Epithelial cell of esophagus (primary cell): ENCODE data around the gene MAPK8IP2.

Experiments used
- DNase-seq: peaks from one replicate; pipeline ENCODE4 v3.0.0; 2010; ENCODE audit warnings: low read depth
- H3K4me3 ChIP-seq: 2 replicates; pipeline ENCODE4 v1.5.1; 2011; ENCODE audit warnings: mild to moderate bottlenecking, low read length, control low read depth
- TF ChIP-seq, protein P1 (sequence below): IDR thresholded peaks from 2 replicates; pipeline ENCODE4 v1.5.1; 2011; ENCODE audit warnings: low read depth, mild to moderate bottlenecking, low read length, control low read depth, inconsistent platforms; ENCODE audit not compliant: insufficient read depth; ENCODE audit errors: missing control alignments

Gene MAPK8IP2

GRCh38 chr22:50562523-50563412, 37.8 kb upstream of the MAPK8IP2 start, which contains the start of gene SYCE3:
Gene SYCE3 (minus strand): TSS chr22:50562919. CDS start chr22:50556405, 6,514 bp downstream.
- H3K4me3 ChIP-seq = peak within 1 kb of the TSS; percentile 66
- TF ChIP-seq, protein P1, sequence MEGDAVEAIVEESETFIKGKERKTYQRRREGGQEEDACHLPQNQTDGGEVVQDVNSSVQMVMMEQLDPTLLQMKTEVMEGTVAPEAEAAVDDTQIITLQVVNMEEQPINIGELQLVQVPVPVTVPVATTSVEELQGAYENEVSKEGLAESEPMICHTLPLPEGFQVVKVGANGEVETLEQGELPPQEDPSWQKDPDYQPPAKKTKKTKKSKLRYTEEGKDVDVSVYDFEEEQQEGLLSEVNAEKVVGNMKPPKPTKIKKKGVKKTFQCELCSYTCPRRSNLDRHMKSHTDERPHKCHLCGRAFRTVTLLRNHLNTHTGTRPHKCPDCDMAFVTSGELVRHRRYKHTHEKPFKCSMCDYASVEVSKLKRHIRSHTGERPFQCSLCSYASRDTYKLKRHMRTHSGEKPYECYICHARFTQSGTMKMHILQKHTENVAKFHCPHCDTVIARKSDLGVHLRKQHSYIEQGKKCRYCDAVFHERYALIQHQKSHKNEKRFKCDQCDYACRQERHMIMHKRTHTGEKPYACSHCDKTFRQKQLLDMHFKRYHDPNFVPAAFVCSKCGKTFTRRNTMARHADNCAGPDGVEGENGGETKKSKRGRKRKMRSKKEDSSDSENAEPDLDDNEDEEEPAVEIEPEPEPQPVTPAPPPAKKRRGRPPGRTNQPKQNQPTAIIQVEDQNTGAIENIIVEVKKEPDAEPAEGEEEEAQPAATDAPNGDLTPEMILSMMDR = peak; percentile 64
- DNase-seq = peak; percentile 95

DNA sequence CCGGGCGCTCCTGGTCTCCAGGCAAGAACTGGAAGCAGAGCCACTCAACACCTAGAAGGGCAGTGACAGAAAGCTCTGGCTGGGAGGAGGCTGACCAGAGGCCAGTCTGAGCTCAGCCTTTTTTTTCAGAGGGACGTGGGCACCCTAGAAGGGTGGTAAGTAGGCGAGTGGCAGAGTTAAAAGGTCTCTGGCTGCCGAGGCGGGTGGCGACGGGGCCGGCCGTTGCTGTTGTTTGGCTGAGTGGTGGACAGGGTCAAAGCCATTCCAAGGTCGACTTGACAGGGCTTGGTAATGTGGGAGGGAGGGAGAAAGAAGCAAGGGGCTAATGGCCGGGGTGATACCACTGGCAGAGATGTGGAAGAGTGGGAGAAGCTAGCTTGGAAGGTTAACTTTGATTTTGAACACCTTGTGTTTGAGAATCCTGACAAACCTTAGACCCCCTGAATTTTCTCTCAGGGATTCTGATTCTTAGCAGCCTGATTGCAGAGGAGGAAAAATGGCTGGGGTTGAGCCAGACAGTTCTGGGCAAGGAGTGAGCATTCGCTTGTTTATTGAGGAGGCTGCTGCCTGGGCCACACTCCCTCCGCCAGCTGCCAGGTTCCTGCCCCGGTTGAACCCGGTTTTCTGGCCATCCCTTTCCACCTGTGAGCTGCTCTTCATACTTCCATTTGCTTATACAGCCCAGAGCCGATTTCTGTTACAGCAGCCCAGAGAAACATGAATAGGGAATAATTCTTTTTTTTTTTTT, 37.0 kb upstream of the MAPK8IP2 start:
- DNase-seq = no peak
- H3K4me3 ChIP-seq = peak overlapping the region; percentile 66
- TF ChIP-seq, protein P1 = no peak

- TF ChIP-seq, protein P1 = no peak
- DNase-seq = no peak
- no peak overlapping the region for H3K4me3 ChIP-seq
Measured at GRCh38 chr22:50564289-50564688, 36.3 kb upstream of the MAPK8IP2 start.

DNA sequence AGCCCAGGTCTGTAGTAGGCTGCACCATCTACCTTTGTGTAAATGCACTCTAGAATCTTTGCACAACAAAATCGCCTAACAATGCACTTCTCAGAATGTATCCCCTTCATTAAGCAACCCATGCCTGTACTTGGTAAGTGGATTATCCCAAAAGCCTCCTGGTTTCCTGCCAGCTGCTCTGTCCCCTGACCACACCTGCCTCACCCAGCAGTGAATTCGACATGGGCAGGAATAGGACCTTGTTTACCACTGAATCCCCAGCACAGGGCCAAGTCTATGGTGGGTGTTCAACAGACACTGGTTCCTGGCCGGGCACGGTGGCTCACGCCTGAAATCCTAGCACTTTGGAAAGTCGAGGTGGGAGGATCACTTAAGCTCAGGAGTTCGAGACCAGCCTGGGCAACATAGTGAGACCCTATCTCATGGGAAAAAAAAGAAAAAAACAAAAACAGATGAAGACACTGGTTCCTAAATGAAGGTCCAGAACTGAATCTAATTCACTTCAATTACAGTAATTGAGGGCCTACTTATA, 32.8 kb upstream of the MAPK8IP2 start:
- TF ChIP-seq, protein P1 = no peak
- no peak overlapping the region for H3K4me3 ChIP-seq
- DNase-seq = no peak

DNA sequence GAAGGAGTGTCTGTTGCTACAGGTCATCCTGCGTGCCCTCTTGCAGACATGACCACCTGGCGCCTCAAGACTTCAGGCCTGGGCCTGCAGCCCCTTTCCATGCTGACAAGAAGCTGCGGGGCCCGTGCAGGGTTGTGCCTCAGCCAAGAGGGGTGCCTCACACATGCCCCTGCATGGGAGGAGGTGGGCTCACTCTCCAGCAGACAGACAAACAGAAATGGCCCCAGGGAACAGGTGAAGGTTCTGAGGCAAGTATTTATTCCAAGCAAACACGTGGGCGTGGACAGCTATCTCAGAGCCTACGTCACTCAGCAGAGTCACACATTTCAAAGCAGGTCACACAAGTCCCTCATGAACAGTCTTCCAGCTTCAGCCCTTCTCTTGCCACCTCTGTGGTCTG, 32.0 kb upstream of the MAPK8IP2 start:
- TF ChIP-seq, protein P1 = no peak
- DNase-seq = peak; percentile 69
- no peak overlapping the region for H3K4me3 ChIP-seq

- H3K4me3 ChIP-seq = no peak overlapping the region
- TF ChIP-seq, protein P1 = no peak
- no peak for DNase-seq
Measured at GRCh38 chr22:50569041-50569459, 31.5 kb upstream of the MAPK8IP2 start.
